ENCODE results near the gene HMGXB3.

Gene HMGXB3

DNA sequence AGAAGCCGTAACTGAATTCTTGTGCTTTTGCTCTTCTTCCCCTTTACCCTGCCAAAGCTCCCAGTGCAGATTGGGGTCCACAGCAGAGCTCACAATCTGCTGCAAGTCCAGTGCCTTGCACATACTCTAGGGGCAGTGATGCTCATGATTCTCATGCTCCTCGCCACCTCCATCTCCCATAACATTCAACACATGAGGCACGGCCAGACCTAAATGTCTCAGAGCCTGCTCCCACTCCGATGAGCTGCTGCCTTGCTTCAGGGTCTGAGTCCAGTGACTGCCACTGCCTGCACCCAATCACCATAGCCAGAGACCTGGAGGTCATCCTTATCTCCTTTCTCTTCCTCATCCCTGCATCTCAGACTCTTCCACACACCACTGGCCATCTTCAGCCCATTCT, 75.3 kb downstream of the HMGXB3 start:
- no peak overlapping the region for H3K27ac ChIP-seq (replicated peaks; ENCODE audit: low read length)
- DNase-seq (ENCODE audit: low spot score) = no peak
- no peak overlapping the region for H4K8ac ChIP-seq (ENCODE audit: low read depth, low read length)
- H3K4me3 ChIP-seq (ENCODE audit: low read length in 2 of 2) = no peak overlapping the region
- no peak overlapping the region for H2AFZ ChIP-seq (ENCODE audit: low read length)
- no peaks in the 10 kb centered on the region for H3K9me3 ChIP-seq (replicated peaks in 1 of 2; ENCODE audit: control insufficient read depth in 2 of 2, insufficient read depth in 1 of 2, low read depth in 1 of 2, low read length in 2 of 2)
- H2AK5ac ChIP-seq (ENCODE audit: low read depth, low read length) = no peak overlapping the region
- no peak overlapping the region for H2BK15ac ChIP-seq (ENCODE audit: low read length)
- H2BK5ac ChIP-seq (ENCODE audit: low read length) = no peak overlapping the region
- no peaks in the 10 kb centered on the region for H3K36me3 ChIP-seq (replicated peaks in 1 of 2; ENCODE audit: control insufficient read depth in 2 of 2, insufficient read depth in 2 of 2, low read length in 2 of 2)
- no peak overlapping the region for H4K91ac ChIP-seq (ENCODE audit: low read depth, low read length, poor library complexity)
- no CpG with 5 or more reads among the region's 4 CpGs for WGBS, 2 donors (ENCODE audit: extremely low coverage in 2 of 2, insufficient read length in 2 of 2, insufficient replicate concordance in 1 of 2)
- no peak overlapping the region for H2BK12ac ChIP-seq (ENCODE audit: low read length)
- peaks cover 0 to 75% (median 0%) of the 10 kb centered on the region in 3 experiments for H3K27me3 ChIP-seq (ENCODE audit: control insufficient read depth in 3 of 3, insufficient read depth in 3 of 3, low read depth in 1 of 3, low read length in 3 of 3)
- no peak overlapping the region for H2BK120ac ChIP-seq (ENCODE audit: low read depth, low read length)
- H3K9ac ChIP-seq (ENCODE audit: low read depth, low read length, poor library complexity) = no peak overlapping the region
- H3K79me1 ChIP-seq (ENCODE audit: low read depth, low read length) = no peaks in the 10 kb centered on the region
- H3K4me2 ChIP-seq (ENCODE audit: insufficient read depth, low read length, poor library complexity, severe bottlenecking) = no peak overlapping the region
- peaks cover 0 to 3% of the 10 kb centered on the region in 2 donors for H3K4me1 ChIP-seq (ENCODE audit: control insufficient read depth in 2 of 2, insufficient read depth in 1 of 2, low read depth in 1 of 2, low read length in 2 of 2)
- peak overlapping the region; percentile 9 for H3K18ac ChIP-seq (ENCODE audit: low read length)
- H3K14ac ChIP-seq (ENCODE audit: low read length) = no peak overlapping the region
- no peak overlapping the region for H3K4ac ChIP-seq (ENCODE audit: low read length)
- no peak overlapping the region for H3K23ac ChIP-seq (ENCODE audit: low read depth, low read length, poor library complexity)

DNA sequence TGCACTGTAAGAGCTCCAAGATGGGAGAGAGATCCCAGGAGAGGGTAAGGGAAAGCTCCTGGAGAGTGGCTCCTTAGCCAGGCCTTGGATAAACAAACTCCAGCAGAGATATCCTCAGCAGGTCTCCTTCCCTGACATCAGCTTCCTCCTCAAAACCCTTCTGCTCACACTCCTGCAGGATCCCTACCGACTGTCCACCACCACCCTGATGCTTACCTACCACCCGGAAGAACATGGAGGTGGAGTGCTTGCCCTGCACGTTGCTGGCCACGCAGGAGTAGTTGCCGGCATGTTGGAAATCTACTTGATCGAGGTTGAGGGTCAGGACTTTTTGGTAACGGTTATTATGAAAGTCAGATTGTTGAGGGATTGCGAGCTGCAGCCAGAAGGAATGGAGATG, 76.5 kb downstream of the HMGXB3 start:
- Histone ChIP-seq H2BK120ac (ENCODE audit: low read depth, low read length) (no peak overlapping the region), H3K27me3 (ENCODE audit: control insufficient read depth in 3 of 3, insufficient read depth in 3 of 3, low read depth in 1 of 3, low read length in 3 of 3) (peaks cover 0 to 63% (median 0%) of the 10 kb centered on the region in 3 experiments), H3K4me1 (ENCODE audit: control insufficient read depth in 2 of 2, insufficient read depth in 1 of 2, low read depth in 1 of 2, low read length in 2 of 2) (peaks cover 5 to 9% of the 10 kb centered on the region in 2 donors), H4K8ac (ENCODE audit: low read depth, low read length) (no peak overlapping the region), H3K79me1 (ENCODE audit: low read depth, low read length) (no peaks in the 10 kb centered on the region), H3K36me3 (replicated peaks in 1 of 2; ENCODE audit: control insufficient read depth in 2 of 2, insufficient read depth in 2 of 2, low read length in 2 of 2) (no peaks in the 10 kb centered on the region), H3K4me3 (ENCODE audit: low read length in 2 of 2) (peak overlapping the region in 1 of 2 donors; percentile 55), H3K23ac (ENCODE audit: low read depth, low read length, poor library complexity) (no peak overlapping the region), H2AFZ (ENCODE audit: low read length) (no peak overlapping the region), H2BK5ac (ENCODE audit: low read length) (no peak overlapping the region), H3K14ac (ENCODE audit: low read length) (no peak overlapping the region), H3K27ac (replicated peaks; ENCODE audit: low read length) (no peak overlapping the region), H3K4ac (ENCODE audit: low read length) (no peak overlapping the region), H2BK15ac (ENCODE audit: low read length) (no peak overlapping the region), H2AK5ac (ENCODE audit: low read depth, low read length) (no peak overlapping the region), H3K4me2 (ENCODE audit: insufficient read depth, low read length, poor library complexity, severe bottlenecking) (no peak overlapping the region), H2BK12ac (ENCODE audit: low read length) (no peak overlapping the region), H3K9me3 (replicated peaks in 1 of 2; ENCODE audit: control insufficient read depth in 2 of 2, insufficient read depth in 1 of 2, low read depth in 1 of 2, low read length in 2 of 2) (no peaks in the 10 kb centered on the region), H3K9ac (ENCODE audit: low read depth, low read length, poor library complexity) (no peak overlapping the region), H3K18ac (ENCODE audit: low read length) (no peak overlapping the region), H4K91ac (ENCODE audit: low read depth, low read length, poor library complexity) (no peak overlapping the region)
- no CpG with 5 or more reads among the region's 8 CpGs for WGBS, 2 donors (ENCODE audit: extremely low coverage in 2 of 2, insufficient read length in 2 of 2, insufficient replicate concordance in 1 of 2)
- no peak for DNase-seq (ENCODE audit: low spot score)

DNA sequence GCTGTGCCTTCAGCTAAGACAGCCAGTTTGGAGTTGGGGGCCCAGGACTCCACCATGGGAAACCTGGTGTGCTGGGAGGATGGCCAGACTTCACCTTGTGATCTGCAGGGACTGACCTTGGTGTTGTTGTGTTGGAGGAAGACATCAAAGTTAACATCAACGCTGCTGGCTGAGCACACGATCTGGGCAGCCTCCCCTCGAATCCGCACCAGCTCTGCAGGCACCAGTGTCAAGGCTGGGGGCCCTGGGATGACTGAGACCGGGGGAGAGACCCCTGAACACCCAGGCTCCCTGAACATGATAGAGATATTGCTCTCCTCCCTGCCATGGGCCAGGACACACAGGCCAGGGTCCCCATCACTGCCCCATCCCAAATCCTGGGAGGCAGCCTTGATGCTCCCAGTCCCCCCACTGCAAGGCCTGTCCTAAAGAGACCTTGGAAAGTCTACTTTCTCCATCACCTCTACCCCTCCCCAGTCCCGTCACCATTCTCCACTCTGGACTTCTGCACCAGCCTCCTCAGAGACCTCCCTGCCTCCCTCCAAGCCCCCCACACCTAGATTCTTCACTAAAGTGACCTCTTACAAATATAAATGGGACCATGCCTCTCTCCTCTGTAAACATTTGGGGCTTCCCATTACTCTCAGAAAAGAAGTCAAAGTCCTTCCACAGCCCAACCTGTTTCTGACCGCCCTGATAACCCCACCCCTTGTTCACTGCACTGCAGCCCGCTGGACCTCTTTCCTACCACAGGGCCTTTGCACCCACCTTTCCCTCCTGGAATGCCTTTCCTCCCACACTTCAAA, 77.7 kb downstream of the HMGXB3 start:
- H3K27me3 ChIP-seq (ENCODE audit: control insufficient read depth in 3 of 3, insufficient read depth in 3 of 3, low read depth in 1 of 3, low read length in 3 of 3) = peaks cover 0 to 54% (median 0%) of the 10 kb centered on the region in 3 experiments
- no peak overlapping the region for H3K4me3 ChIP-seq (ENCODE audit: low read length in 2 of 2)
- no CpG with 5 or more reads among the region's 8 CpGs for WGBS, 2 donors (ENCODE audit: extremely low coverage in 2 of 2, insufficient read length in 2 of 2, insufficient replicate concordance in 1 of 2)
- H3K4ac ChIP-seq (ENCODE audit: low read length) = no peak overlapping the region
- no peak overlapping the region for H2BK120ac ChIP-seq (ENCODE audit: low read depth, low read length)
- no peak overlapping the region for H2BK12ac ChIP-seq (ENCODE audit: low read length)
- no peak overlapping the region for H2AFZ ChIP-seq (ENCODE audit: low read length)
- no peak overlapping the region for H3K4me2 ChIP-seq (ENCODE audit: insufficient read depth, low read length, poor library complexity, severe bottlenecking)
- H3K18ac ChIP-seq (ENCODE audit: low read length) = peak overlapping the region; percentile 51
- no peak for DNase-seq (ENCODE audit: low spot score)
- no peak overlapping the region for H3K14ac ChIP-seq (ENCODE audit: low read length)
- peaks cover 11 to 16% of the 10 kb centered on the region in 2 donors for H3K4me1 ChIP-seq (ENCODE audit: control insufficient read depth in 2 of 2, insufficient read depth in 1 of 2, low read depth in 1 of 2, low read length in 2 of 2)
- H3K23ac ChIP-seq (ENCODE audit: low read depth, low read length, poor library complexity) = peak overlapping the region; percentile 8
- H3K9me3 ChIP-seq (replicated peaks in 1 of 2; ENCODE audit: control insufficient read depth in 2 of 2, insufficient read depth in 1 of 2, low read depth in 1 of 2, low read length in 2 of 2) = no peaks in the 10 kb centered on the region
- H2AK5ac ChIP-seq (ENCODE audit: low read depth, low read length) = peak overlapping the region; percentile 28
- no peak overlapping the region for H4K8ac ChIP-seq (ENCODE audit: low read depth, low read length)
- H2BK15ac ChIP-seq (ENCODE audit: low read length) = no peak overlapping the region
- no peak overlapping the region for H4K91ac ChIP-seq (ENCODE audit: low read depth, low read length, poor library complexity)
- H3K27ac ChIP-seq (replicated peaks; ENCODE audit: low read length) = no peak overlapping the region
- peak overlapping the region; percentile 9 for H3K9ac ChIP-seq (ENCODE audit: low read depth, low read length, poor library complexity)
- H3K79me1 ChIP-seq (ENCODE audit: low read depth, low read length) = no peaks in the 10 kb centered on the region
- no peak overlapping the region for H2BK5ac ChIP-seq (ENCODE audit: low read length)
- no peaks in the 10 kb centered on the region for H3K36me3 ChIP-seq (replicated peaks in 1 of 2; ENCODE audit: control insufficient read depth in 2 of 2, insufficient read depth in 2 of 2, low read length in 2 of 2)

DNA sequence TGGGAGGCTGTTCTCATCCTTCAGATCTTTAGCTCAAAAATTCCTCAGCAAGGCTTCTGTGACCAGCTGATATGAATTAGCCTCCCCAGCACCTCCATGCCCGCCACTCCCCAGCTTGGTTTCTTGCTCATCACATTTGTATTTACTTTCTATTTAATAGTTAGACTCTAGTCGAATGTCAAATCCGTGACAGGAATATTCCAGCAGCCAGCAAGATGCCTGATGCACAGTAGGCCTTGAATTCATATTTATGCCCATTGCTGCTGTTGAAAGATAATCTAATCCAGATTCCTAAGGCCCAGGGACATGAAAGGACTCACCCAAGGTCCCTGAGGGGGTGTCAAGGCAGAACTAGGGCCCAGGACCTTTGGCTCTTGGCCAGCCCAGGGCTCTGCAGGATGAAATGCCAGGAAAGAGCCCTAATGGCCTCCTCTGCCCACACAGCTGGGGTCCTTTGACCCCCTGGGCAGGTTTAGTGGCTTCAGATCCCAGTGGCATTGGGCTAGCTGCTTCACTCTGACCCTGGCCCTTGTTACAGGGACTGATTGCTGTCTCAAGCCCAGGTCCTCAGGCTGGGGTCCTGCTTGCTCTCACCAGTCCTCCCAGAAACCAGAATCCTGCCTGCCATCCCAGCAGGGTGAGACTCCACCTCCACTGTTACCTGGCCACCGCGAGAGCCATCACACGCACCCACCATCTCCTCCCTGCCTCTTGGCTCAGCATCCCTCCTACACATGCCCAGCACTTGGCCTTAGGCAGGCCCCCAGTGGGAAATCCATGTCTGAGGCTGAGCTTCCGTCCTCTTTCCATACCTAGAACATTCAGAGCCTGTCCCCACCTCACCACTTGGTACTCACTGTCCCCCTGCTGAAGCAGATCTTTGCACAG, 78.5 kb downstream of the HMGXB3 start:
- Histone ChIP-seq H2BK12ac (ENCODE audit: low read length) (no peak overlapping the region), H2AK5ac (ENCODE audit: low read depth, low read length) (peak overlapping the region; percentile 78), H3K4ac (ENCODE audit: low read length) (no peak overlapping the region), H3K23ac (ENCODE audit: low read depth, low read length, poor library complexity) (no peak overlapping the region), H2BK5ac (ENCODE audit: low read length) (no peak overlapping the region), H3K9ac (ENCODE audit: low read depth, low read length, poor library complexity) (no peak overlapping the region), H4K91ac (ENCODE audit: low read depth, low read length, poor library complexity) (peak overlapping the region; percentile 15), H3K4me3 (ENCODE audit: low read length in 2 of 2) (no peak overlapping the region), H2BK120ac (ENCODE audit: low read depth, low read length) (no peak overlapping the region), H3K9me3 (replicated peaks in 1 of 2; ENCODE audit: control insufficient read depth in 2 of 2, insufficient read depth in 1 of 2, low read depth in 1 of 2, low read length in 2 of 2) (no peaks in the 10 kb centered on the region), H3K14ac (ENCODE audit: low read length) (no peak overlapping the region), H2AFZ (ENCODE audit: low read length) (no peak overlapping the region), H3K18ac (ENCODE audit: low read length) (no peak overlapping the region), H3K4me1 (ENCODE audit: control insufficient read depth in 2 of 2, insufficient read depth in 1 of 2, low read depth in 1 of 2, low read length in 2 of 2) (peaks cover 11 to 16% of the 10 kb centered on the region in 2 donors), H3K27ac (replicated peaks; ENCODE audit: low read length) (no peak overlapping the region), H3K79me1 (ENCODE audit: low read depth, low read length) (no peaks in the 10 kb centered on the region), H2BK15ac (ENCODE audit: low read length) (no peak overlapping the region), H3K27me3 (ENCODE audit: control insufficient read depth in 3 of 3, insufficient read depth in 3 of 3, low read depth in 1 of 3, low read length in 3 of 3) (peaks cover 0 to 50% (median 0%) of the 10 kb centered on the region in 3 experiments), H3K4me2 (ENCODE audit: insufficient read depth, low read length, poor library complexity, severe bottlenecking) (no peak overlapping the region), H3K36me3 (replicated peaks in 1 of 2; ENCODE audit: control insufficient read depth in 2 of 2, insufficient read depth in 2 of 2, low read length in 2 of 2) (no peaks in the 10 kb centered on the region), H4K8ac (ENCODE audit: low read depth, low read length) (no peak overlapping the region)
- WGBS, 2 donors (ENCODE audit: extremely low coverage in 2 of 2, insufficient read length in 2 of 2, insufficient replicate concordance in 1 of 2) = no CpG with 5 or more reads among the region's 7 CpGs
- DNase-seq (ENCODE audit: low spot score) = no peak

Data from neuronal stem cell (in vitro differentiated cells).